ENCODE results near the gene FMO5.
A peak's percentile ranks its signal among the peaks of the same experiment; 100 is the strongest.

FMO5 gene

DNA sequence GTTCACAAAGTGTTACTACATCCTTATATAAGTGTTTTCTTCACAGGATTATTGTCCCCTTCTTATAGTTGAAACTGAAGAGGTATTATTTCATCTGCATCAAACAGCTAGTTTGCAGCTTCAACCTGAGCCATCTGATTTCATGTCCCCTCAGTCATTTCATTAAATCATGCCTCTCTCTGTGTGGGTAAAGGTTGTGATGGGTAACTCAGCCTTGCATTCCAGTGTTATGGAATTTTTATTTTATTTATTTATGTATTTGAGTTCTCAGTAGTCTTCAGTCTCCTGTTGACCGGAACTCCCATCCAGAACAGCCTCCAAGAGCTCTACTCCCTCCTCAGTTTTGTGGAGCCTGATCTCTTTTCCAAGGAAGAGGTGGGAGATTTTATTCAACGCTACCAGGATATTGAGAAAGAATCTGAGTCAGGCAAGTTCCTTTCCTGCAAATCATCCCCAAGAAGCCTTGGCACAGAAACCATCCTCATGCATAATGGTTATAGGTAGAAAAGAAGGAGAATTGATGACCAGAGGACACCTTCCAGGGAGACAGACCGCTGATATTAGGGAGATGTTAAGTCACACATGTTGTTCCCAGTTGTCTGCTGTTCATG is 39.1 kb upstream of the FMO5 start:
- no peak overlapping the region for H3K4me3 ChIP-seq (replicated peaks in 1 of 2; ENCODE audit: low read depth in 2 of 2, low read length in 2 of 2)
- DNase-seq (ENCODE audit: low read depth in 2 of 2), result peak; percentile 70 to 80
- TF ChIP-seq CTCF (IDR thresholded peaks at IDR 0.05; ENCODE audit: low read depth, low read length), result no peak

DNA sequence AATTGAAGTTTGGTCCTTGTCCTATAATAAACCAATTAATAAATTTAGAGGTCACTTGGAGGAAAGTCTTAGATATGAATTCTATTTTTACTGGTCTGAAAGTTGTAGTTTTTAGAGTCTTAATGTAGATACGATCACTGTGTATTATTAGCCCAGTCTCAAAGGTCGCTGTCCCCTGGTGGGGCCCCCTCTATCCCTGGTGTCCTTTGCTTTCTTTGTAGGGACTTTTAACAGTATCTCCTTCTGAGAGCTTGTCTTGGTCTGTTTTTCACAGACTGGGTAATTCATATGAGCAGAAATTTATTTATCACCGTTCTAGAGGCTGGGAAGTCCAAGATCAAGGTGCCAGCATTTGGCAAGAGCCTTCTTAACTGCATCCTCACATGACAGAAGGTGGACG is 35.8 kb upstream of the FMO5 start:
- no peak overlapping the region for H3K4me3 ChIP-seq (replicated peaks in 1 of 2; ENCODE audit: low read depth in 2 of 2, low read length in 2 of 2)
- TF ChIP-seq CTCF (IDR thresholded peaks at IDR 0.05; ENCODE audit: low read depth, low read length), result no peak
- DNase-seq (ENCODE audit: low read depth in 2 of 2), result no peak

DNA sequence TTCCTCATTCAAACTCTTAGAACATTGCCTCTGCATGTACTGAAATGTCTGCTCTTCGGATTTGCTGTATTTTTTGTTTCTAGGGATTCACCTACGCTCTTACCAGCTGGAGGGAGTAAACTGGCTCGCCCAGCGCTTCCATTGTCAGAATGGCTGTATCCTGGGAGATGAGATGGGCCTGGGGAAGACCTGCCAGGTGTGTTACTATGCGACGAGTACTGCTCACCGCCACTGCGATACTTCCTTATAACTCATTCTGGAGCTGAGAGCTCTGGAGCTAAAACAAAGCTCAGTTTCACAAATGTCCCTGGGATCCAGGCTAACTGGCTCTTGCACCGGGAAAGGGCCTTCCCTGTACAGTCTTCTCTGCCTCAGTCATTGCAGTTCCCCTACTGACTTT is 27.4 kb upstream of the FMO5 start:
- DNase-seq (ENCODE audit: low read depth in 2 of 2), result no peak
- no peak overlapping the region for H3K4me3 ChIP-seq (replicated peaks in 1 of 2; ENCODE audit: low read depth in 2 of 2, low read length in 2 of 2)
- TF ChIP-seq CTCF (IDR thresholded peaks at IDR 0.05; ENCODE audit: low read depth, low read length), result no peak

GRCh38 chr1:147247656-147248238 is 22.6 kb upstream of the FMO5 start:
- H3K4me3 ChIP-seq (replicated peaks in 1 of 2; ENCODE audit: low read depth in 2 of 2, low read length in 2 of 2), result no peak overlapping the region
- no peak for DNase-seq (ENCODE audit: low read depth in 2 of 2)
- TF ChIP-seq CTCF (IDR thresholded peaks at IDR 0.05; ENCODE audit: low read depth, low read length), result no peak

GRCh38 chr1:147246910-147247655 is 21.9 kb upstream of the FMO5 start:
- TF ChIP-seq CTCF (IDR thresholded peaks at IDR 0.05; ENCODE audit: low read depth, low read length), result no peak
- no peak overlapping the region for H3K4me3 ChIP-seq (replicated peaks in 1 of 2; ENCODE audit: low read depth in 2 of 2, low read length in 2 of 2)
- no peak for DNase-seq (ENCODE audit: low read depth in 2 of 2)

GRCh38 chr1:147246044-147246690 is 21.0 kb upstream of the FMO5 start:
- DNase-seq (ENCODE audit: low read depth in 2 of 2), result no peak
- no peak overlapping the region for H3K4me3 ChIP-seq (replicated peaks in 1 of 2; ENCODE audit: low read depth in 2 of 2, low read length in 2 of 2)
- TF ChIP-seq CTCF (IDR thresholded peaks at IDR 0.05; ENCODE audit: low read depth, low read length), result no peak
